CD4-positive, alpha-beta T cell (primary cell): ENCODE results near the gene TBCC. TPM values are rescaled to one million over a fixed set of nuclear protein-coding genes. Genes with fewer than 3 reads are reported as not detected.

Experiments
- ATAC-seq: fragments of 200-7000 bp; cut with Tn5 transposase; one replicate; pipeline ENCODE4 v1.10.0; 2022; ENCODE audit warnings: mild to moderate bottlenecking; ENCODE audit not compliant: poor library complexity
- CTCF ChIA-PET: fragments of 350-600 bp; sonication (Branson Sonifier 250); formaldehyde crosslinking; loops from one replicate; lab custom pipeline; 2021; ENCODE audit warnings: antibody characterized with exemption, inconsistent platforms; lab: Charles Lee
- POLR2A ChIA-PET: fragments of 350-600 bp; sonication (Branson Sonifier 250); formaldehyde crosslinking; loops from one replicate; lab custom pipeline; 2021; ENCODE audit warnings: antibody characterized with exemption, inconsistent platforms; lab: Charles Lee
- DNase-seq, 14 experiments: peaks; one replicate each; pipeline ENCODE4 v3.0.0-alpha.2; 2013 to 2020; ENCODE audit warnings: mixed read lengths in 2 of 14
- H3K27ac ChIP-seq, 2 donors: one replicate each; pipeline versions ENCODE4 v1.5.1 to v1.7.0; 2013; ENCODE audit warnings: low read length in 2 of 2, low read depth in 1 of 2, mild to moderate bottlenecking in 1 of 2
- H3K27me3 ChIP-seq, 2 experiments: 1 replicate in 1 of 2; 2 replicates in 1 of 2; pipeline versions ENCODE4 v1.6.1 to v1.7.0; 2013; ENCODE audit warnings: low read length in 2 of 2, control low read depth in 1 of 2, mild to moderate bottlenecking in 1 of 2, moderate library complexity in 1 of 2; ENCODE audit not compliant: insufficient read depth in 2 of 2, control insufficient read depth in 1 of 2
- H3K36me3 ChIP-seq: one replicate; pipeline ENCODE4 v1.6.1; 2013; ENCODE audit warnings: low read length, control low read depth; ENCODE audit not compliant: insufficient read depth
- H3K4me1 ChIP-seq: one replicate; pipeline ENCODE4 v1.6.1; 2013; ENCODE audit warnings: low read length, control low read depth; ENCODE audit not compliant: insufficient read depth
- H3K4me3 ChIP-seq: one replicate; pipeline ENCODE4 v1.5.1; 2013; ENCODE audit warnings: mild to moderate bottlenecking, low read length, moderate library complexity
- H3K9me3 ChIP-seq, 2 experiments: 1 replicate in 1 of 2; 2 replicates in 1 of 2; pipeline versions ENCODE4 v1.6.1 to v1.7.0; 2013; ENCODE audit warnings: low read length in 2 of 2, mild to moderate bottlenecking in 2 of 2, control low read depth in 1 of 2, moderate library complexity in 1 of 2; ENCODE audit not compliant: control insufficient read depth in 1 of 2, insufficient read depth in 1 of 2
- H3K27ac Mint-ChIP-seq: one replicate; pipeline ENCODE4 v1.8.0; 2020; ENCODE audit warnings: mixed read lengths
- H3K27me3 Mint-ChIP-seq: one replicate; pipeline ENCODE4 v1.8.0; 2021; ENCODE audit warnings: mixed read lengths
- H3K36me3 Mint-ChIP-seq: one replicate; pipeline ENCODE4 v1.8.0; 2021; ENCODE audit warnings: low read depth, mixed read lengths
- H3K4me1 Mint-ChIP-seq: one replicate; pipeline ENCODE4 v1.8.0; 2021; ENCODE audit warnings: low read depth, mixed read lengths
- H3K4me3 Mint-ChIP-seq: one replicate; pipeline ENCODE4 v1.8.0; 2020; ENCODE audit warnings: mild to moderate bottlenecking, mixed read lengths
- H3K9me3 Mint-ChIP-seq: one replicate; pipeline ENCODE4 v1.8.0; 2020; ENCODE audit warnings: mixed read lengths
- CTCF ChIP-seq: fragments of 200-600 bp; IDR thresholded peaks from one replicate; pipeline ENCODE4 v1.8.0; 2022; ENCODE audit warnings: antibody characterized with exemption, mild to moderate bottlenecking
- intact Hi-C, 2 experiments: fragments of 100-400 bp; cut with DNase I in 1 of 2; cut with micrococcal nuclease in 1 of 2; formaldehyde crosslinking; loops; one replicate each; pipeline versions ENCODE4 v1.15.1 to v1.9.0; 2023 to 2025; cut with DNase I, micrococcal nuclease
- total RNA-seq, 174 experiments: library from RNA in 2 of 174; stranded (reverse) in 2 of 174; gene quantifications; one replicate each; pipeline ENCODE4 v1.2.3 and lab custom pipeline; 2021 to 2026

The TBCC gene
- total RNA-seq, 2 experiments from 2014 or later, result 67.3 to 68.3 TPM

GRCh38 chr6:42729731-42730130 lies 16.2 kb downstream of the TBCC start:
- H3K9me3 Mint-ChIP-seq, result no peaks in the 10 kb centered on the region
- Histone ChIP-seq H3K36me3 (no peaks in the 10 kb centered on the region), H3K4me1 (peaks cover 14% of the 10 kb centered on the region), H3K27ac (no peak overlapping the region), H3K9me3 (no peaks in the 10 kb centered on the region), H3K4me3 (no peak overlapping the region), H3K27me3 (no peaks in the 10 kb centered on the region)
- H3K27me3 Mint-ChIP-seq, result no peaks in the 10 kb centered on the region
- ChIA-PET POLR2A (interaction anchor here (1.4 to 6.4 kb wide), 4 partner anchors 17 to 101 kb away, joined by 4 to 152 read pairs (median 79); partner anchors contain the start of genes BICRAL and TBCC), CTCF (interaction anchor here (0.7 to 0.8 kb wide), 2 partner anchors 58 to 59 kb away, joined by 3 read pairs; no protein-coding TSS in a partner anchor)
- no peaks in the 10 kb centered on the region for H3K36me3 Mint-ChIP-seq
- H3K4me3 Mint-ChIP-seq, result no peak overlapping the region
- peaks cover 19% of the 10 kb centered on the region for H3K4me1 Mint-ChIP-seq
- DNase-seq, result no peak
- ATAC-seq, result no peak
- H3K27ac Mint-ChIP-seq, result no peak overlapping the region
- intact Hi-C loops, result loop anchor here in 1 of 2 experiments (2.0 to 5.0 kb wide), 3 partner anchors 15 to 168 kb away; no protein-coding TSS in a partner anchor
- TF ChIP-seq CTCF, result no peak

GRCh38 chr6:42727627-42728026 lies 18.3 kb downstream of the TBCC start:
- Histone ChIP-seq H3K27ac (no peak overlapping the region), H3K4me1 (peaks cover 14% of the 10 kb centered on the region), H3K4me3 (no peak overlapping the region), H3K27me3 (no peaks in the 10 kb centered on the region), H3K9me3 (no peaks in the 10 kb centered on the region), H3K36me3 (no peaks in the 10 kb centered on the region)
- H3K4me3 Mint-ChIP-seq, result peak overlapping the region; percentile 71
- DNase-seq, result no peak
- no peak for TF ChIP-seq CTCF
- peak overlapping the region; percentile 90 for H3K27ac Mint-ChIP-seq
- intact Hi-C loops, result loop anchor here (2.0 to 5.0 kb wide), 6 partner anchors 35 to 171 kb away; no protein-coding TSS in a partner anchor
- ChIA-PET POLR2A (interaction anchor here (0.6 to 6.4 kb wide), 11 partner anchors 19 to 202 kb away, joined by 3 to 152 read pairs (median 9); partner anchors contain the start of genes BICRAL, CNPY3, RPL7L1 and TBCC), CTCF (interaction anchor here (1.8 to 3.6 kb wide), 3 partner anchors 19 to 65 kb away, joined by 22 to 33 read pairs (median 22); partner anchors contain the start of gene TBCC)
- ATAC-seq, result no peak
- no peaks in the 10 kb centered on the region for H3K36me3 Mint-ChIP-seq
- H3K4me1 Mint-ChIP-seq, result peaks cover 19% of the 10 kb centered on the region
- no peaks in the 10 kb centered on the region for H3K27me3 Mint-ChIP-seq
- H3K9me3 Mint-ChIP-seq, result no peaks in the 10 kb centered on the region

- no peaks in the 10 kb centered on the region for H3K36me3 ChIP-seq
- ATAC-seq, result no peak
- peaks cover 19% of the 10 kb centered on the region for H3K4me1 Mint-ChIP-seq
- ChIA-PET CTCF (interaction anchor here (1.0 to 3.6 kb wide), 13 partner anchors 9 to 172 kb away, joined by 3 to 33 read pairs (median 5); partner anchors contain the start of genes BICRAL, RPL7L1 and TBCC), POLR2A (interaction anchor here (0.6 to 6.4 kb wide), 22 partner anchors 9 to 1520 kb away, joined by 3 to 152 read pairs (median 7); partner anchors contain the start of genes BICRAL, CNPY3, HSP90AB1 and RPL7L1)
- H3K27ac ChIP-seq, result peak overlapping the region; percentile 64 to 65
- H3K27me3 Mint-ChIP-seq, result no peaks in the 10 kb centered on the region
- H3K9me3 Mint-ChIP-seq, result no peaks in the 10 kb centered on the region
- intact Hi-C loops, result loop anchor here (2.0 to 5.0 kb wide), 6 partner anchors 34 to 172 kb away; no protein-coding TSS in a partner anchor
- peak overlapping the region; percentile 87 for H3K4me3 Mint-ChIP-seq
- H3K4me1 ChIP-seq, result peaks cover 14% of the 10 kb centered on the region
- no peaks in the 10 kb centered on the region for H3K9me3 ChIP-seq
- peak in 3 of 14 experiments; percentile 4 to 42 (median 4) for DNase-seq
- peak overlapping the region; percentile 54 for H3K4me3 ChIP-seq
- peak overlapping the region; percentile 90 for H3K27ac Mint-ChIP-seq
- TF ChIP-seq CTCF, result no peak
- H3K36me3 Mint-ChIP-seq, result no peaks in the 10 kb centered on the region
- no peaks in the 10 kb centered on the region for H3K27me3 ChIP-seq
Observed at GRCh38 chr6:42727087-42727611, 18.8 kb downstream of the TBCC start.
